SKM-1 treated with dmso at 0.1 percent for 144 hours (cell line): ENCODE data around the gene ANKRD12.

Experiments used
- DNase-seq: peaks from one replicate; lab custom pipeline; 2025; ENCODE audit not compliant: unreplicated experiment; lab: John Stamatoyannopoulos, UW

ANKRD12 gene

DNA sequence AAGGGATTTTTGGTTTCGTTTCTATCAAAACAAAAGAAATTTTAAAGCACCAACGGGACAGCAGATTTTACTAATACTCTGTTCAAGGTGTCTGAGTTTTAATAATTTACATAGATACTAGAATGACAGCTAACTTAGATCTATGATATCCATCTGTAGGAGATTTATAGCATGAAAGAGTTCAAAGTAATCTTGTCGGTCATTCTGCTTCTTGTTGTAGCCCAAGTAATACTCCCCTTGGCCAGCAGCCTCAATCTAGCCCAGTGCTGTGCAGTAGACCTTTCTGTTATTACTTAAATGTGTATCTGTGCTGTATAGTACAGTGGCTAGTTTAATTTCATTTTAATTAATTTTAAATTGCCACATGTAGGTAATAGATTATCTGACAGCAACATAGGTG, 44.7 kb downstream of the ANKRD12 start:
- DNase-seq, result no peak

DNA sequence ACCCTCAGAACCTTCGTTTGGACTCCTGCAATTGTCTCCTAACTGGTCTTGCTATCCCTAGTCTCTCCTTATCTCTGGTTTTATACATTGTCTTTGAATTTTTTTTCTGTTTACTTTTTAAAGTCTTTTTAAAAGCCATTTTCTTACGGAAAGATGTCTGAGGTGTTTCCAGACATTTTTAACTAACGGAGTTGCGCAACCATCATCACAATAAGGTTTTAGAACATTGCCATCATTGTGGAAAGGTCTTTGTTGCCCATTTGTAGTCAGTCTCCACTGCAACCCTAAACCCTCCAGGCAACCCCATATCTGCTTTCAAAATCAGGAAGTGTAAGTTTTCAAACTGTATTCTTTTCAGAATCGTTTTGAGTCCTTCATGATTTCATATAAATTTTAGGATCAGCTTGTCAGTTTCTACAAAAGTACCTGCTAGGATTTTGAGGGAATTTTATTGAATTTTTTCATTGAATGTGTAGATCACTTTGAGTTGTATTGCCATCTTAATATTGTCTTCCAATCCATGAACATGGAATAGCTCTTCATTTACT, 46.3 kb downstream of the ANKRD12 start:
- no peak for DNase-seq

DNA sequence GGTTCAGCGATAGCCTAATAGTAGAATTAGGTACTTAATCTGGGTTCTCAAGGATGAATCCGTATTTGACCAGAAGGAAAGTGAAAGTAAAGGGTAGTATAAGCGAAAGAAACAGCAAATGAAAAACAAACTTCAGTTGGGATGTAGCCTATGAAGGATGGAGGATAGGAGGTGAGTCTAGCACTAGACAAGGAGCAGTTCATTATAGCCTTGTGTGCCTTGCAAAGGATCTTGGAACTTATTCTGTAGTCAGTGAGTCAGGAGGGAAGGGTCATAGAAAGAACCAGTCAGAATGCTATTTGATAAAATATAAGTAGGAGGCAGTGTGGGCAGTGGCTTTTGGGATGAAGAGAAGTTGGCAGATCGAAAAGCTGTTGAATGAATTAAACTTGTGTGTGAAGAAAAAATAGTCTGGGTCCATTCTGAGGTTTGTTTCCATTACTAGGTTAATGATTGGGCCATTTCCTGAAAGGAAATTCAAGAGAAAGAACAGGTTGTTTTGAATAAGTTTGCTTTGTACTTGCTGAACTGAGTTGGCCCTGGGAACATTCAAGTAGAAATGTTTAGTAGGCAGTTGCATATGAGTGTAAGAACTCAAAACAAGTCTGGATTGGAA, 48.5 kb downstream of the ANKRD12 start:
- no peak for DNase-seq

DNA sequence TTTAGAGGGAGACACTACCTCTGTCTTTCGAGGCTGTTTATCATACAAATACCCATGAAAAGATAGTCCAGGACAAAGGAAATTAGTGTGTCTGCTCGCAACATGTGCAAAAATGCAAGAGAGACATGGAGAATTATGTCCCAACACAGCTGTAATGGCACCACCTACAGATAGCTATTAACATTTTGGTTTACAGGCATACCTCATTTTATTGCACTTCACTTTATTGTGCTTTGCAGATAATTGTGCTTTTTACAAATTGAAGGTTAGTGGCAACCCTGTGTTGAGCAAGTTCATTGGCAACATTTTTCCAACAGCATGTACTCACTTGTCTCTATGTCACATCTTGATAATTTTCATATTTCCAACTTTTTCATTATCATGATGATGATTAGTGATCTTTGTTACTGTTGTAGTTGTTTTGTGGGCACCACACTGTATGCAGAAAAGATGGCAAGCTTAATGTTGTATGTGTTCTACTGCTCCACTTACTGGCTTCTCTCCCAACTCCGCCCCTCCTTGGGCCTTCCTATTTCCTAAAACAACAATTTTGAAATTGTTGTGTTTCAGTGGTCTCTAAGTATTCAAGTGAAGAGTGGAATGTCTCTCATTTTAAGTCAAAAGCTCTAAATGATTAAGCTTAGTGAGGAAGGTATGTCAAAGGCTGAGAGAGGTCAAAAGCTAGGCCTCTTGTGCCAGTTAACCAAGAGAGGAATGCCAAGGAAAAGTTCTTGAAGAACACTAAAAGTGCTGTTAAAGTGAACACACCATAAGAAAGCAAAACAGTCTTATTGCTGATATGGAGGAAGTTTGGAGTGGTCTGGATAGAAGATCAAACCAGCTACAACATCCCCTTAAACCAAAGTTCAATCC, 52.0 kb downstream of the ANKRD12 start:
- DNase-seq, result no peak

- no peak for DNase-seq
These were observed 52.9 kb downstream of the ANKRD12 start for GRCh38 chr18:9189491-9189890.

DNA sequence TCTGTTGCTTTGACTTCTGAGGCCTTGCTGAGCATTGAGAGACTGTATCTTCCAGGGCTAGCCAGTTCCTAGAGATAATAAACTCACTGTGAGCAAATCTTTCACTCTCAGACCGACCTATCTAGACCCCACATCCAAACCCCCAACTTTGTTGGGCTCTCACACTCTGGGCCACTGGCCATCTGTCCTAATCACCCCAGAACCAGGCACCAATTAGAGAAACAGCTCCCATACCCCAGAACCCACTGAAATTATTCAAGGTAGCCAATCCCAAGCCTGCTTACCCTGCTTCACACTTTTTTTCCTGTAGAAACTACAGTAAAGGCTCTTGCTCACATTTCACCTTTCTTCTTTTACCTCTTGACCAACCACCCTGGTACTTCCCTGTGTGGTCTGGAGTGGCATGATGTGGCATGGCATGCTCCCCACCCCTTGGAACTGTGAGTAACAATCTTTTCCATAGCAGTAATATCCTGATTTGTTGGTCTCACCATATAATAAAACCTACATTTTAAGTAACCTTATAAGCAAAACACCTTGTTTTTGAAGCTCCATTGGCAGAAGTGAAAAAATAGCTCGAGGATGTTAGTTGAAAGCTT, 55.2 kb downstream of the ANKRD12 start:
- DNase-seq, result no peak

DNA sequence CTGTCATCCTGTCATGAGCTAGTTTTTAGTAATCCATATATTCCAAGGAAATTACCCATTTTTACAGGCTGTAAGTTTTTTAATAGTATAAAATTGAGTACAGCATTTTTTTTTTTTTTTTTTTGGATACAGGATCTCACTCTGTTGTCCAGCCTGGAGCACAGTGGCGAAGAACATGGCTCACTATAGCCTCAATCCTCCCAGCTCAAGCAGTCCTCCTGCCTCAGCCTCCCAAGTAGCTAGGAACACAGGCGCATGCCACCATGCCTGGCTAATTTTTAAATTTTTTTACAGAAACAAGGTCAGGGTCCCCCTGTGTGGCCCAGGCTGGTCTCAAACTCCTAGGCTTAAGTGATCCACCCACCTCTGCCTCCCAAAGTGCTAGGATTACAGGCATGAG, 56.5 kb downstream of the ANKRD12 start:
- DNase-seq, result no peak

- no peak for DNase-seq
These were observed 60.0 kb downstream of the ANKRD12 start for GRCh38 chr18:9196568-9196967.

DNA sequence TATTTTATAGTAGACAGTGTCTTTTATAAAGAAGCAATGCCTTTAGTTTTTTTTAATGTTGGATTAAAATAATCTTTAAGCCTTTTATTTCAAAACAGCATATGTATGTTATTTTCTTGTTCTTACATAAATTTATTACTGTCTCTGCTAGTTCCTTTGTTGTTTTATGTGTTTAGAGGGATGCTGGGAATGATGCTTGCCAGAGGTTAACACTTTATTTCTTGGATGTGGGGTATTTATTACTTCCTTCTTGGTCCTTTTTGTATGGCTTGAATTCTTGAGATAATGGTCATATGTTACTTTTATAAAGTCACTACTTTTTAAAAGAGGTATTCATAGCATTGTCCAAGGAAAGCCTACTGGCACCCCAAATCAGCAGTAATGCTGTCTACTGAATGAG, 63.1 kb downstream of the ANKRD12 start:
- DNase-seq, result no peak

DNA sequence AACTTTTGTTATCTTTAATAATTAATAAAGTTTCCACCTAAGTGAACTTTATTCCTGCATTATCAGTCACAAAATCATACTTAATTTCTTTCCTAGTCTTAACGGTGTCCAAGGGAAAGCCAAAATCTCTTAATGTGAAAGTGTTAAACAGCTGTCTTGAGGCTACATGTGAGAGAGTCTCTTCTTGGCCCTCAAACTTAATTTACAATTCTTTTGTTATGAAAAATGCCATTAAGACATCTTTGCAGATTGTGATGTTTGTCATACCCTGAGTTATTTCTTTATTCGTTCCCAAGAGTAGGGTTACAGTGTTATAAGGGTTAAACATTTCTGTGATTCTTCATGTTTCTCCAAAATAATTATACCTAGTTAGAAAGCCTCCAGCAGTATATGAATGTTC, 64.6 kb downstream of the ANKRD12 start:
- DNase-seq, result no peak

DNA sequence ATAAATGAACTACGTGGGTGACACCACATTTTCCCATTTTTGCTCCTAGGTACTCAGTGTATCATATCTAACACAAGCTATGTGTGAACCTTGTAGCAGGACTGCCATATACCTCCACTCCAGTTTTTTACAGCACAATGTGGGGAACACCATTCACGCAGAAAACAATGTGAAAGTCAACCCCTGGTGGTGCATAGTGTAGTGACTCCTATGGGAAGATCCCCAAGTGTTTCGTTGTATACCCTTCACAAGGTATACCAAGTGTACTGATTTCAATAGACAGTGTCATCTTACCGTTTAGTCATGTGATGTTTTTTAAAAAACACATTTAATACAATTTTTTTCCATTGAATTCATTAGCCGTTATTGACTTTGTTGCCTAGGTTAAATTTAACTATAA, 68.1 kb downstream of the ANKRD12 start:
- no peak for DNase-seq

DNA sequence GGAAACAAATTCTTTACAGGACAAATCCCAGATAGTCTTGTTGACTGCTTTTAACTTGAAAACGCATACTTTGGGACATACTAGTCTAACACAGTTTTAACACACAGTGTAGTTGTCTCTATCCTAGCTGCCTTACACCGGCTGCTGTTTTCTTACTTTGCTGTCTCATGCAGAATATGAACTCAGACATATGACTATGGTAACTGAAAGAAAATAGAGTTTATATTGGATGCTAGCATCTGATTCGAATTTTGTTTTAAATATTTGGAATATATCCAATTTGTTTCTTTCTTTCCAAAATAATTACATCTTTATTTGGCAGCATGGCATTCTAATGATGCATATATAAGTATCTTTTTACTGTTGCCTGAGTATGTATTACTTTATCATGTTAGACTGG, 69.8 kb downstream of the ANKRD12 start:
- no peak for DNase-seq

DNA sequence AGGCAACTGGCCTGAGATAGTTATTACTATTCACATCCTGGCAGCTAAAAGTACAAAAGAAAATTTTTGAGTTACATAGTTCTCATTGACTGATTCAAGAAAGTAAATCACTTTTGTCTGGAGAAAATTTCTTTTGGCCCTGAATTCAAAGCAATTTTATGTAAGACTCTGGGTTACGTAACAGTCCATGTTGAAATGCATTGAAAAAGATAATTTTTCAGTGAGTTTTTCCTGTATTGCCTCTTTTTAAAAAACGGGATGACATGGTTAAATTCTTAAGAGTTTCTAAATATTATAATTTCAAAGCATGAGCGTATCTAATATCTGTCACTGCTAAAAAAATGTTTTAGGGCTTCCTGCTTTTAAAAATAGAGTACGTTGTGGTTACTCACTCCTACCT, 72.7 kb downstream of the ANKRD12 start:
- DNase-seq, result peak; percentile 41

DNA sequence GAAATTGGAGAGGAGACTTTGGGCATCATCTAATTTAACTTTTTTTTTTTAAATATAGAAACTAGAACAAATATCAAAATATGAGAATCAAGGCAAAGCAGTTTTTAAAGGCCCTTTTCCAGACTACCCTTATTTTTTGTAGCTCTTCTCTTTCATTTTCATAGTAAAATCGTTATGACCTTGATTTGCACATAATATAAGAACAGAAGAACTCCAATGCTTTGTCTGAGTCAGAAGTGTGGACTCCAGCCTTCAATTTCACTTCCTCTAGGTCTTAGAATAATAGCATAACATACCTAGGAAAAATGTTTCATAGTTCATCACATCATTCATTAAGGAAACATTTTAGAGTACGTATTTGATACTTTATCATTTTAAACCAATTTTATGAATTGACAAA, 74.4 kb downstream of the ANKRD12 start:
- DNase-seq, result no peak

- no peak for DNase-seq
These were observed 75.4 kb downstream of the ANKRD12 start for GRCh38 chr18:9211955-9212354.

DNA sequence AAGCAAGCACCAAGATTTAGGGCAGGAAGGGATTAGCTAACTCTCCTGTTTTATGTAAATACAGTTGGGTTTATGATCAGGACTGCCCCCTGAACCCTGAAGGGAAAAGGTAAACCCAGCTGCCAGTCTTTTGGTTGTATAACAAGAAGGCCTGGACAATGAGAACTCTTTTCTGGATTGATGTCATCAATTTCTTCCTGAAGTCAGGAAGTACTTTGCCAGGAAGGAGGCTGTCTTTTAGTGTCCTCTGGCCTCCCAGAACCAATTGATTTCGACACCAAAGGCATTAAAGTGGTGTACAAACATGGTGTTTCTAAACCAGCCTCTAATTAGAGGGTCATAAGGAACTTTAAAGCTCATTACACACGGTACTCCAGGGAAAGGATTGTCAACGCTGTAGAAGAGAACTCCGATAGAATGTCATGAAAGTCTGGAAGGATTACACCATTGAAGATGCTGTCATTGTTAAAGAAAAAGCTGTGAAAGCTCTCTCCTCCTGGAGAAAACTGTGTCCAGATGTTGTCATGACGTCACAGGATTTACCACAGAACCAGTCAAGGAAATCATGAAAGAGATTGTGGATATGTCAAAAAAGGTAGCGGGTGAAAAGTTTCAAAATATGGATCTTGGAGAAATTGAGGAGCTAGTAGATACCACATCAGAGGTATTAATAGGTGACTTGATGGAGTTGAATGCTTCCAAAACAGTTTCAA, 78.8 kb downstream of the ANKRD12 start:
- no peak for DNase-seq

GRCh38 chr18:9216459-9216858, 79.9 kb downstream of the ANKRD12 start:
- DNase-seq, result no peak

DNA sequence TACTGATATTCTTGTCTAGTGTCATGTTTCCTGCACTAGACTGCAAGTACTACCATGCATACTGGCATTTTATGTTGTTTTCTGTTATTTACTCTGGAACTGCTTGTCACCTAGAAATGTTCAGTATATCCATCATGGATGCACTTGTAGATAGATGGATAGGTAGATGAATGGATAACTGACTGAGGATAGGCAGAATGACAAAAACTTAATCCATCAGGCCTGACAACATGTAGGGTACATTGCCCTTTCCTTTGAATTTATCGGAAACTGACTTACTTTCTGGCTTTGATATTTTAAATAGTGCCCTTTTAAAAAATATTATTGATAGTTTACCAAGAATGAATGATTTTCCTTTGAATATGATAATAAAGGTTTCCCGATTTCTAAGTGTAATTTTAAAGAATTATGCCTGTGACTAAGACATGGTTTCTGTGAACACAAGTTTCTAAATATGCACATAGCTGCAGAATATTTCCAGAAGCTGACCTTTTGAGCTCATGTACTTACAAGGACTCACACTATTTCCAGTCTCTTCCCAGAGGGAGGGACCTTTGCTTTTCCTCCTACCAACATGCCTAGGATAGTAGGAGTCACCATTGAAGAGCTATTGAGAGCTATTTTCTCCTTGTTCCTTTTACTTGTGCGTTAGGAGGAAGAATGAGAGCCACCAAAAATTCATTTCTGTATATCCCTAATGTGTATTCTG, 81.3 kb downstream of the ANKRD12 start:
- no peak for DNase-seq

- DNase-seq, result no peak
These were observed 84.5 kb downstream of the ANKRD12 start for GRCh38 chr18:9221040-9221439.

- no peak for DNase-seq
These were observed 85.1 kb downstream of the ANKRD12 start for GRCh38 chr18:9221661-9222060.

DNA sequence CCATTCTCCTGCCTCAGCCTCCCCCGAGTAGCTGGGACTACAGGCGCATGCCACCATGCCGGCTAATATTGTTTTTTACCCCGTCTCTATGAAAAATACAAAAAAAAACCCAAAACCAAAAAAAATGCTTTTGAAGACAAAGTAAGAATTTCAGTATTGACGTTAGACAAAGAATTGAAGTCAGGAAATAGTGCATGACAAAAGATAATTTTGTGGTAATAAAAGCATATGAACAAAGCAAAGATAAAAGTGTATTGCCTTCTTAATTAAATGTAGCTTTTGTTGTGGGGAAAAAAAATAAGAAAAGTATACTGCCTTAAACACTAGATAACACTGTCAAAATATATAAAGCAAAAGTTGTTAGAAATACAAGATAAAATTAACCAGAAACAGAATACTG, 86.8 kb downstream of the ANKRD12 start:
- DNase-seq, result no peak
